ENCODE results near the gene SOCS1. TPM values are rescaled to one million over a fixed set of nuclear protein-coding genes. Genes with fewer than 3 reads are reported as not detected.

SOCS1 gene
- total and polyA plus RNA-seq, 2 experiments from 2014 or later, result 84.7 to 104 TPM

DNA sequence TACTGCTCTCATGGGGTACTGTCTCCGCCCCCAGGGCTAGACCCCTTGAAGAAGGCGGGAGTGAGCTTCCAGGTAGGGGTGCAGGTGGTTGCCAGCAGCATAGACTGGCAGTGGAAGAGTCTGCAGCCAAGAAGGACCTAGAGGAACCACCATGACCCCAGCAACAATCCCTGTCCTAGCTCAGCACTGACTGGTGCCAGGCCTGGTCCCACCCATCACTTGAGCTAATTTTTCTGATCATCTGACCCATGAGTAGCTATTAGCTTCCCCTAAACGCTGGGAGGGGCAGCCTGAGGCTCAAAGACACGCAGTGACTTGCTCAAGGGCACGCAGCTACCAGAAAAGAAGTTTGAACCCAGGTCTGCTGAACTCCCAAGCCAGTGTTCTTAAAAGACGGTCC lies 16.5 kb upstream of the SOCS1 start (continued):
- TF ChIP-seq, protein P1, sequence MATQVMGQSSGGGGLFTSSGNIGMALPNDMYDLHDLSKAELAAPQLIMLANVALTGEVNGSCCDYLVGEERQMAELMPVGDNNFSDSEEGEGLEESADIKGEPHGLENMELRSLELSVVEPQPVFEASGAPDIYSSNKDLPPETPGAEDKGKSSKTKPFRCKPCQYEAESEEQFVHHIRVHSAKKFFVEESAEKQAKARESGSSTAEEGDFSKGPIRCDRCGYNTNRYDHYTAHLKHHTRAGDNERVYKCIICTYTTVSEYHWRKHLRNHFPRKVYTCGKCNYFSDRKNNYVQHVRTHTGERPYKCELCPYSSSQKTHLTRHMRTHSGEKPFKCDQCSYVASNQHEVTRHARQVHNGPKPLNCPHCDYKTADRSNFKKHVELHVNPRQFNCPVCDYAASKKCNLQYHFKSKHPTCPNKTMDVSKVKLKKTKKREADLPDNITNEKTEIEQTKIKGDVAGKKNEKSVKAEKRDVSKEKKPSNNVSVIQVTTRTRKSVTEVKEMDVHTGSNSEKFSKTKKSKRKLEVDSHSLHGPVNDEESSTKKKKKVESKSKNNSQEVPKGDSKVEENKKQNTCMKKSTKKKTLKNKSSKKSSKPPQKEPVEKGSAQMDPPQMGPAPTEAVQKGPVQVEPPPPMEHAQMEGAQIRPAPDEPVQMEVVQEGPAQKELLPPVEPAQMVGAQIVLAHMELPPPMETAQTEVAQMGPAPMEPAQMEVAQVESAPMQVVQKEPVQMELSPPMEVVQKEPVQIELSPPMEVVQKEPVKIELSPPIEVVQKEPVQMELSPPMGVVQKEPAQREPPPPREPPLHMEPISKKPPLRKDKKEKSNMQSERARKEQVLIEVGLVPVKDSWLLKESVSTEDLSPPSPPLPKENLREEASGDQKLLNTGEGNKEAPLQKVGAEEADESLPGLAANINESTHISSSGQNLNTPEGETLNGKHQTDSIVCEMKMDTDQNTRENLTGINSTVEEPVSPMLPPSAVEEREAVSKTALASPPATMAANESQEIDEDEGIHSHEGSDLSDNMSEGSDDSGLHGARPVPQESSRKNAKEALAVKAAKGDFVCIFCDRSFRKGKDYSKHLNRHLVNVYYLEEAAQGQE (IDR thresholded peaks at IDR 0.05; ENCODE audit: unreplicated experiment), result no peak
- TF ChIP-seq ZNF114 (CRISPR knock-in tag; IDR thresholded peaks at IDR 0.05), result no peak
- TF ChIP-seq, protein P2, sequence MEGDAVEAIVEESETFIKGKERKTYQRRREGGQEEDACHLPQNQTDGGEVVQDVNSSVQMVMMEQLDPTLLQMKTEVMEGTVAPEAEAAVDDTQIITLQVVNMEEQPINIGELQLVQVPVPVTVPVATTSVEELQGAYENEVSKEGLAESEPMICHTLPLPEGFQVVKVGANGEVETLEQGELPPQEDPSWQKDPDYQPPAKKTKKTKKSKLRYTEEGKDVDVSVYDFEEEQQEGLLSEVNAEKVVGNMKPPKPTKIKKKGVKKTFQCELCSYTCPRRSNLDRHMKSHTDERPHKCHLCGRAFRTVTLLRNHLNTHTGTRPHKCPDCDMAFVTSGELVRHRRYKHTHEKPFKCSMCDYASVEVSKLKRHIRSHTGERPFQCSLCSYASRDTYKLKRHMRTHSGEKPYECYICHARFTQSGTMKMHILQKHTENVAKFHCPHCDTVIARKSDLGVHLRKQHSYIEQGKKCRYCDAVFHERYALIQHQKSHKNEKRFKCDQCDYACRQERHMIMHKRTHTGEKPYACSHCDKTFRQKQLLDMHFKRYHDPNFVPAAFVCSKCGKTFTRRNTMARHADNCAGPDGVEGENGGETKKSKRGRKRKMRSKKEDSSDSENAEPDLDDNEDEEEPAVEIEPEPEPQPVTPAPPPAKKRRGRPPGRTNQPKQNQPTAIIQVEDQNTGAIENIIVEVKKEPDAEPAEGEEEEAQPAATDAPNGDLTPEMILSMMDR (conservative IDR thresholded peaks at IDR 0.05; ENCODE audit: low read depth in 2 of 2), result no peak
- TF ChIP-seq CREB1 (CRISPR knock-in tag; IDR thresholded peaks at IDR 0.05; ENCODE audit: low read depth), result no peak
- TF ChIP-seq EZH2 (IDR thresholded peaks at IDR 0.05; ENCODE audit: low read depth, unreplicated experiment), result no peak
- TF ChIP-seq EZH2phosphoT487 (IDR thresholded peaks at IDR 0.05; ENCODE audit: unreplicated experiment), result no peak
- TF ChIP-seq JUNB (IDR thresholded peaks at IDR 0.05; ENCODE audit: unreplicated experiment), result no peak

DNA sequence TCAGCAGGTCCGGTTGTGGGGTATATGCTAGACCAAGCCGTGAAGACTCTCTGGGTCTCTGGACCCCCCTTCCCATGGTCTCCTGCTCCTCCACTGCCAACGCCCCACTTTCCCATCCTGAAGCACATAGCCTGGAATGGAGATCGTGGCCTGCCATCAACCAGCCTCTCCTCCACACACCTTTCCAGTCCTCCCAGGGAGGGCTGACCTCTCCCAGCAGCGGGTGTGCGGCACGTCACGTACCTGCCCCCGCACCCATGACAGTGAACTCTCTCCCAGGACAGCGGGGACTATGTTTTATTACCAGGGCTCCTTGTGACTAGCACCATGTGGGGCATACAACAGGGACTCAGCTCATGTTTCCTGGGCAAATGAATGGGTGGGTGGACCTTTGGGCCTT lies 15.6 kb upstream of the SOCS1 start:
- ATAC-seq, result no peak
- Mint-ChIP-seq H3K27ac (no peak overlapping the region), H3K27me3 (ENCODE audit: insufficient read depth, low read depth, poor library complexity) (peaks cover 10% of the 10 kb centered on the region), H3K9me3 (no peaks in the 10 kb centered on the region; the same call in 2 of the 3 replicates), H3K4me3 (no peak overlapping the region), H3K4me1 (peaks cover 11% of the 10 kb centered on the region), H3K36me3 (ENCODE audit: low read depth) (no peaks in the 10 kb centered on the region)
- Histone ChIP-seq H3K4me3 (no peak overlapping the region), H3K9me2 (ENCODE audit: insufficient read depth) (peaks cover 3% of the 10 kb centered on the region; the same call in 1 of the 2 replicates), H4K20me1 (replicated peaks; ENCODE audit: insufficient read depth) (no peaks in the 10 kb centered on the region), H3K27ac (ENCODE audit: low read depth) (no peak overlapping the region), H3F3A (replicated peaks; ENCODE audit: low read depth) (0 out of 2 replicates have a peak, but pooled peaks cover 3% of the 10 kb centered on the region), H3K27me3 (ENCODE audit: insufficient read depth) (no peaks in the 10 kb centered on the region), H3K4me1 (ENCODE audit: insufficient read depth) (no peaks in the 10 kb centered on the region; the same call in 1 of the 2 replicates), H3K36me3 (ENCODE audit: insufficient read depth) (no peaks in the 10 kb centered on the region), H3K79me2 (replicated peaks; ENCODE audit: insufficient read depth) (no peaks in the 10 kb centered on the region), H2AFZ (no peak overlapping the region), H3K4me2 (no peak overlapping the region)
- no peak for DNase-seq (ENCODE audit: low spot score)
- TF ChIP-seq JUNB (IDR thresholded peaks at IDR 0.05; ENCODE audit: unreplicated experiment) (no peak), EZH2 (IDR thresholded peaks at IDR 0.05; ENCODE audit: low read depth, unreplicated experiment) (no peak), ZNF331 (CRISPR knock-in tag; IDR thresholded peaks at IDR 0.05; ENCODE audit: low read depth) (no peak)
- TF ChIP-seq, protein P1 (IDR thresholded peaks at IDR 0.05; ENCODE audit: unreplicated experiment), result no peak
- TF ChIP-seq, protein P3, sequence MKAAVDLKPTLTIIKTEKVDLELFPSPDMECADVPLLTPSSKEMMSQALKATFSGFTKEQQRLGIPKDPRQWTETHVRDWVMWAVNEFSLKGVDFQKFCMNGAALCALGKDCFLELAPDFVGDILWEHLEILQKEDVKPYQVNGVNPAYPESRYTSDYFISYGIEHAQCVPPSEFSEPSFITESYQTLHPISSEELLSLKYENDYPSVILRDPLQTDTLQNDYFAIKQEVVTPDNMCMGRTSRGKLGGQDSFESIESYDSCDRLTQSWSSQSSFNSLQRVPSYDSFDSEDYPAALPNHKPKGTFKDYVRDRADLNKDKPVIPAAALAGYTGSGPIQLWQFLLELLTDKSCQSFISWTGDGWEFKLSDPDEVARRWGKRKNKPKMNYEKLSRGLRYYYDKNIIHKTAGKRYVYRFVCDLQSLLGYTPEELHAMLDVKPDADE (IDR thresholded peaks at IDR 0.05), result no peak
